ENCODE results near the gene AFMID.

DNA sequence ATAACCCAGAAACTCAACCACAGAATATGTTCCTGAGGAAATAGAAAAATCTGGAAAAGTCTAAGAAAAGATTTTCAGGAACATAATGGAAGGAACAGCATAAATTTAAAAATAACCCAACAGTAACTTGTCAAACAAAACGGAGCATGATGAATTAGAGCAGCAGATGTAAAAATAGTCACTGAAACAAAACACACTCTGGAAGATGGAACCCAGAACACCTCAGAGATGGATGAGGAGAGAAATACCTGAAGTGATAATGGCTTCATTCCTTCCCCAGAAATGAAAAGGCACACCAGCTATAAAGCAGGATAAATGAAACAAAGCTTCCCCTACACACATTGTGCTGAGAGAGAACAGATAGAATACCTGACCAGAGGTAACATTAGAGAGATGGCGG is 6.7 kb upstream of the AFMID start:
- TF ChIP-seq POLR2AphosphoS5 (IDR thresholded peaks at IDR 0.05) (no peak), POLR2A (IDR thresholded peaks at IDR 0.05) (no peak), EP300 (IDR thresholded peaks at IDR 0.05) (no peak)
- TF ChIP-seq, protein P1, sequence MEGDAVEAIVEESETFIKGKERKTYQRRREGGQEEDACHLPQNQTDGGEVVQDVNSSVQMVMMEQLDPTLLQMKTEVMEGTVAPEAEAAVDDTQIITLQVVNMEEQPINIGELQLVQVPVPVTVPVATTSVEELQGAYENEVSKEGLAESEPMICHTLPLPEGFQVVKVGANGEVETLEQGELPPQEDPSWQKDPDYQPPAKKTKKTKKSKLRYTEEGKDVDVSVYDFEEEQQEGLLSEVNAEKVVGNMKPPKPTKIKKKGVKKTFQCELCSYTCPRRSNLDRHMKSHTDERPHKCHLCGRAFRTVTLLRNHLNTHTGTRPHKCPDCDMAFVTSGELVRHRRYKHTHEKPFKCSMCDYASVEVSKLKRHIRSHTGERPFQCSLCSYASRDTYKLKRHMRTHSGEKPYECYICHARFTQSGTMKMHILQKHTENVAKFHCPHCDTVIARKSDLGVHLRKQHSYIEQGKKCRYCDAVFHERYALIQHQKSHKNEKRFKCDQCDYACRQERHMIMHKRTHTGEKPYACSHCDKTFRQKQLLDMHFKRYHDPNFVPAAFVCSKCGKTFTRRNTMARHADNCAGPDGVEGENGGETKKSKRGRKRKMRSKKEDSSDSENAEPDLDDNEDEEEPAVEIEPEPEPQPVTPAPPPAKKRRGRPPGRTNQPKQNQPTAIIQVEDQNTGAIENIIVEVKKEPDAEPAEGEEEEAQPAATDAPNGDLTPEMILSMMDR (IDR thresholded peaks at IDR 0.05), result no peak

Measured in upper lobe of left lung (tissue), 4 donors.